HG03354 (cell line): ENCODE results near the gene AGPAT1.

Experiments
- ATAC-seq: cut with Tn5 transposase; IDR thresholded peaks from one replicate; pipeline ENCODE4 v1.9.1; 2021; ENCODE audit warnings: mild to moderate bottlenecking; ENCODE audit not compliant: unreplicated experiment, poor library complexity, severe bottlenecking

The AGPAT1 gene

DNA sequence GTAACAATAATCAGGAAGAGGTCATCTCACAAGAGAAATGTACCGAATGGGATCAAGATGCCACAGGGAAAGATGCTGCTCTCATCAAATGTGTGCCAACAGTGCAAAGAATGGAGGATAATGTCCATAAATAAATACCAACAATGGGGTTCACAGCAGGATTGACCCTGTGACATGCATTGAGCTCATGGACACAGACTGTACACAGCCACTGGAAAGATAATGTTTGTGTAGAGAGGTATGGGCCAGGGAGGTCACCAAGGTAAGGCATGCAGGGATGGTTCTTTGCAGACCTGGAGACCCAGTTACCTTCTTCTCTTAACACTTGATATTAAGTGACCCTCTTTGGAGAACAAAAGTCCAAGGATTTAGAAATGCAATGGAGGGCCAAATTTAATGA lies 1.5 kb downstream of the AGPAT1 start:
- no peak for ATAC-seq

- no peak for ATAC-seq
Measured at GRCh38 chr6:32173051-32173727, 2.7 kb downstream of the AGPAT1 start.

DNA sequence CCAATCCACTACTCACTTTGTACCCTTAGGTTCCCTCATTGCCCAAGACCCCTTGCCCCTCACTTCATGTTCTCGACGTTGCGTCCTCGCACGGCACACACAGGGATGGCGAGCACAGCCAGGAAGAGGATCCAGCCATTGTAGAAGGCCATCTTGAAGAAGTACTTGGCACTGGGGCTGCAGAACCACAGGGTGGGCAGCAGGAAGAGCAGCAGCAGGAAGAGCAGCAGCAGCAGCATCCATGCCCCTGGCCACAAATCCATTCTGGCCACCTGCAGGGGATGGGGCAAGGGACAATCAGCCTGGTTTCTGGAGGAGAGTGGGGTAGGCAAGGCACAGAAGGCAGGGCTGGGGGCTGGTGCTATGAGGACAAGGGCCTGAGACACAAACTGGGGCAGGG lies 4.7 kb downstream of the AGPAT1 start:
- no peak for ATAC-seq

- ATAC-seq: no peak
Measured at GRCh38 chr6:32170294-32170693, 5.6 kb downstream of the AGPAT1 start.

DNA sequence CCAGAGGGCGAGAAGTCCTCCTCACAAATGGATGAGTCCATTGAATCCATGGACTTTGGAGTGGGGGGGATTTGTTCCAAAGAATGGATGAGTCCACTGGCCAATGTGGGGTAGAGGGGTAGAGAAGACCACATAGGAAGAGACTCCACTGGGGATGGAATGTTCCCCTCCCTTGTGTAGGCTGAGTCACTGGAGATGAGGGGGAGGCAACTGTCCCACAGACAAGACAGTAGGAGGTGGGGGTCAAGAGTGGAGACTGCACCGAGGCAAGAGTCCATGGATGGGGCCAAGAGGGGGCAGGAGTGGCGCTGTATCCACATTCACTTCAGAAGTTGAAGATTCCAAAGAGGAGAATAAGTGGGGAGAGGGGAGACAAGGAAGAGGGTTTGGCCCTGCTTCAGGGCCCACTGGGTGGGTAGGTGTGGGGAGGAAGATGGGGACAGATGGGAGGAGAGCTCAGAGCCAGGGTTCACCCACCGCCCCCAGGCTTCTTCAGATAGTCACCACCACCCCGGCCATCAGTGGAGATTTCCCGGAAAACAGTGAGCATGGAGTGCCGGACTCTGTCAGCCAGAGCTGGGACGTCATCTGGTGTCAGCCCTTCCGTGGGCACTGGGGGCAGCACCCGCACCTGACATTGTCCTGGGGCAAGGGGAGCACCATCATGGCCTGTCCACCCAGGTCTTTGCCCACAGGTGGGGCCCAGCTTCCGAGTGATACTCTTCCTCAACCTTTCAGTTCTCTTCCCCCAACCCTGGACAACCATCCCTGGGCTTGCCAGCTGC lies 6.9 kb downstream of the AGPAT1 start:
- no peak for ATAC-seq

- ATAC-seq: no peak
Measured at GRCh38 chr6:32168350-32168749, 7.5 kb downstream of the AGPAT1 start.

GRCh38 chr6:32167761-32168262 lies 8.1 kb downstream of the AGPAT1 start:
- ATAC-seq: no peak

- ATAC-seq: no peak
Measured at GRCh38 chr6:32167154-32167760, 8.6 kb downstream of the AGPAT1 start.

- ATAC-seq: no peak
Measured at GRCh38 chr6:32166411-32167061, 9.3 kb downstream of the AGPAT1 start.

GRCh38 chr6:32164295-32164694 lies 11.6 kb downstream of the AGPAT1 start, which contains the start of gene EGFL8:
TSS of gene EGFL8 (plus strand) at chr6:32164595. CDS start at chr6:32166166, 1,571 bp downstream.
- no peak for ATAC-seq

DNA sequence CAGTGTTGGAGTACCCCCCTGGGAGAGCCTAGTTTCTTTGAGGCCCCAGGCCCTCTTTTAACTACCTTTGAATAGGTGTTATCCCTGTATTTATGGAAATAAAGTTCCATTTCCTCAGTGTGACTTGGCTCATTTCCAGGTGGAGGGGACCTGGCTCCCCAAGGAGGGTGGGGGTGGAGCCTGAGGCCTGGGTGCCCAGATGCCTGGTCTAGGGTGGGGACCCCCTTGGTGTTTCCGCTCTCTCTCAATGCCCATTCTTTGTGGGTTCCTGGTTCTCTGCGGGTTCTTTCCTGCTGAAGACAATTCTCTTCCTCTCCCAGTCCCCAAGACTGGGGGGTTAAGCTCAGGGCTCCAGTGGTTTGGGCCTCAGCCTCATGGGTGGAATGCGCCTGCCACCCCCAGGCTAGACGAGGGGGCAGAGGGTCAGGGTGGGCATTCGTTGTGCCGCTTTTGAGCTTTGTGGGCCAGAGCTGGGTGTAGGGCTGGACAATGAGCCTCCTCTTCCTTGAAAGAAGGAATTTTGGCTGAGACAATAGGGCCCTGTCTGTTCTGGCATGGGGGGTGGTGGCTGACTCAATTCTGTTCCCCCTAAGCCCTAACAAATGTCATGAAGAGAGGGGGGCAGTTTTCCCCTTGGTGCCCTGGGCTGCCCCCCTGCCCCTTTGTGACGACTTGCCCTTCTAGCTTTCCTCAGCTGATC lies 12.2 kb downstream of the AGPAT1 start:
- ATAC-seq: no peak

GRCh38 chr6:32158052-32158451 lies 17.8 kb downstream of the AGPAT1 start:
- no peak for ATAC-seq

DNA sequence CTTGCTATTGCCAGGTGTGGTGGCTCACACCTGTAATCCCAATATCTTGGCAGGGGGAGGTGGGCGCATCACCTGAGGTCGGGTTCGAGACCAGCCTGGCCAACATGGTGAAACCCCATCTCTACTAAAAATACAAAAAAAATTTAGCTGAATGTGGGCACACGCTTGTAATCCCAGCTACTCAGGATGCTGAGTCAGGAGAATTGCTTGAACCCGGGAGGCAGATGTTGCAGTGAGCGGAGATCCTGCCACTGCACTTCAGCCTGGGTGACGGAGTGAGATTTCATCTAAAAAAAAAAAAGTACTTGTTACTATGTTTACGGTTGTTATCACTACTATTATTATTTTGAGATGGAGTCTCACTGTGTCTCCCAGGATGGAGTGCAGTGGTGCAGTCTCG lies 19.0 kb downstream of the AGPAT1 start:
- ATAC-seq: no peak

GRCh38 chr6:32154514-32155161 lies 21.2 kb downstream of the AGPAT1 start:
- ATAC-seq: peak; percentile 74

DNA sequence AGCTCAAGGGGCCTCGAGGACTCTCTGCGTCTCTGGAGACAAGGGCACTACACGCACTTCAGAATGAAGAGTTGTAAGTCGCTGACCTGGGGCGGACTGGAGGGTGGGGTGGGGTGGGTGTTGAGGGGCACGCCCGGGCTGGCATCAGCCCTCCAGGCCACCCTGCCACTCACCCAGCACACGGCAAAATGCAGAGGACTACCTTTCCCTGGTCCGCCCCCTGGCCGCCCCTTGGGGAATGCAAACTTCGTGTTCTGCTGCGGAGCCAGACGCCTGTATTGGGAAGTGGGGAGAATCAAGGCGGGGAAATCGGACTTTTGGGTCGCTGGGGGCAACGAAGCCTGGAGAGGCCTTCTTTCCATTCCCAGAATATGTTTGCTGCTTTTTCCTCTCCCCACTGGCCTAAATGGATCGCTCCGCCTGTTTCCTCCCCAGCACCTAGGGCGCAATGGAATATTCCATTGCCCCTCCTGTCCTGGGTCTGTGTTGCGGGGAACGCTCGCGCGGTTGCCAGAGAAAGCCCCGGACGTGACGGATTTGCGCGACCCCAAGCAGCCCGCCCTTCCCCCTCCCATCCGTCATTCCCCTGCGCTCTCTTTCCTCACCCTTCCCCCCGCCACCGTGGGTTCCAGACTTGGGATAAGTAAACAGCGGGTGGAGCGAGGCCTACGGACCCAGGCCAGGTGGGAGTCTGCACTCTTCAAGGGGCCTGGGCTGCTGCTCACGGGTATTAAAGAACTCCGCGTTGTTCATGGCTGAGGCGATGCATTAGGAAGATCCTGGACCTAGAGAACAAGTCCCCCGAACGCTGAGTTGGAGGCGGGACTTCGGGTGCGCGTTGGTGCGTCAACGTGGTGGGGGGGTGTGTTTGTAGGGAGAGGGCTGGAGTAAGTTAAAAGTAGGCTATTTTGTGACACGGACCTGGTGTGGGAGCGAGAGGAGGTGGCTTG lies 22.0 kb downstream of the AGPAT1 start, which contains the start of gene PPT2:
PPT2 (plus strand) TSS at position 578 of the 950 bp plus-strand sequence. CDS start 454 bp downstream, outside the sequence.
- peak; percentile 38 for ATAC-seq

DNA sequence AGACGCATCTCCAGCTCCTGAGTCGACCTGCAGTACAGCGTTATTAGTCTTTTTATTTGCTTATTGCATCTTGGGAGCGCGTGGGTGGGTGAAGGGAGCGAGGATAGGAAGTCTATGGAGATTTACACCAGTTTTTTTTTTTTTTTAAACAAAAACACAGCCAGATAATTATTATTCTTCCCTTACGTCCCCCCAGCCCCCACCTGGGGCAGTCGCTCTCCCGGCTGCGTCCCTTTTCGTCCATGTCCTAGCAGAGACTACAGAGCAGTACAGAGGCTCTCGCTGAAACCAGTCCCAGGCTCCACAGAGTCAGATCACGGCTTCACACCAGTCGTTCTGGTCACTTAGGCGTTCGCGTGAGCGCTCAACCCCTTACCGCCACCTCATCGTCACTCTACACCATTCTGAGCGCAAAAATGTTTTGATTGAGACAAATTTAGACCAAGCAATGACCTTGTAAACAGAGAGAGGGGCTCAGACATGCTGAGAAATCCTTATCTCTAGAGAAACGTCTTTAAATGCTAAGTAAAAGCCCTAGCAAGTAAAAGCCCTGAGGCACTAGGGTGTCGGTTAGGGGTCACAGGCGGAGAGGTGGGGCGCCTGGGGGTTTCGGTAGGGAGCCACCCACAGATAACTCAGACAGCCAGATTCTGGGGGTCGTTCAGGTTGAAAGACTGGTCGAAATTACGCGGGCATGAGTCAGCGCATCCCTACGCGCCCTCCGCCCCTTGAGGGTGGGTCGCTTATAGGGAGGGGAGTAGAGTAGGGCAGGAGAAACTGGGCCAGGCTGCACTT lies 22.9 kb downstream of the AGPAT1 start:
- no peak for ATAC-seq
